HCT116 (cell line): ENCODE measurements around the gene NFAT5. TPM values are rescaled to one million over a fixed set of nuclear protein-coding genes. Genes with fewer than 3 reads are reported as not detected.

ENCODE experiments used
- ATAC-seq: fragments of 200-7000 bp; cut with Tn5 transposase; 2 replicates; pipeline ENCODE4 v1.9.1; 2020; ENCODE audit warnings: mild to moderate bottlenecking, moderate library complexity
- BruUV-seq: library from RNA; stranded (reverse); fragments of 400-500 nt; replicated peaks from 2 replicates; lab custom pipeline; 2021; lab: Mats Ljungman, UMichigan
- CTCF ChIA-PET: fragments of 300-600 bp; sonication (Branson Sonifier 250); formaldehyde crosslinking; loops from one replicate; lab custom pipeline; 2021; ENCODE audit warnings: antibody characterized with exemption; lab: Charles Lee
- POLR2A ChIA-PET: fragments of 300-600, 350-600 bp; sonication (Branson Sonifier 250); formaldehyde crosslinking; loops from one replicate; lab custom pipeline; 2021; ENCODE audit warnings: antibody characterized with exemption; lab: Charles Lee
- RAD21 ChIA-PET, 2 experiments: fragments of 300-600 bp; sonication (Branson Sonifier 250); formaldehyde crosslinking; loops; one replicate each; lab custom pipeline; 2023; ENCODE audit warnings: low total read pairs in 2 of 2; ENCODE audit not compliant: uncharacterized antibody in 2 of 2, unreplicated experiment in 2 of 2, low non-redundant PET in 1 of 2; lab: Charles Lee
- DNase-seq: peaks from one replicate; pipeline ENCODE4 v3.0.0-alpha.2; 2010; ENCODE audit warnings: low read depth, low spot score
- H2AFZ ChIP-seq: fragments of 200-600 bp; shearing (Covaris generic), sonication (generic); 2 replicates; pipeline ENCODE4 v1.6.1; 2017; ENCODE audit warnings: low read depth, mixed run types, mixed read lengths, antibody characterized with exemption, low read length; ENCODE audit not compliant: poor library complexity, severe bottlenecking
- H3K27ac ChIP-seq: 2 replicates; pipeline ENCODE4 v1.5.1; 2012; ENCODE audit warnings: low read depth, low read length
- H3K27me3 ChIP-seq: fragments of 200-600 bp; sonication (generic); 2 replicates; pipeline ENCODE4 v1.6.1; 2016; ENCODE audit warnings: mixed run types, low read length, mixed read lengths; ENCODE audit not compliant: insufficient read depth
- H3K36me3 ChIP-seq, 2 experiments: fragments of 200-500 bp in 1 of 2; fragments of 200-600 bp in 1 of 2; sonication (Bioruptor generic) in 1 of 2; sonication (generic) in 1 of 2; 2 replicates each; pipeline versions ENCODE4 v1.5.1 to v1.6.1; 2014 to 2016; ENCODE audit warnings: low read length in 2 of 2, inconsistent platforms in 1 of 2, mixed read lengths in 1 of 2, mixed run types in 1 of 2; ENCODE audit not compliant: insufficient read depth in 2 of 2, control insufficient read depth in 1 of 2
- H3K4me1 ChIP-seq, 2 experiments: fragments of 200-600 bp in 1 of 2; sonication (generic) in 1 of 2; 2 replicates each; pipeline versions ENCODE4 v1.5.1 to v1.6.1; 2012 to 2017; ENCODE audit warnings: low read length in 2 of 2, inconsistent platforms in 1 of 2, mild to moderate bottlenecking in 1 of 2, mixed read lengths in 1 of 2, mixed run types in 1 of 2, moderate library complexity in 1 of 2; ENCODE audit not compliant: insufficient read depth in 2 of 2, control insufficient read depth in 1 of 2
- H3K4me2 ChIP-seq: fragments of 200-600 bp; sonication (generic); 2 replicates; pipeline ENCODE4 v1.6.1; 2017; ENCODE audit warnings: mixed run types, low read length, mixed read lengths
- H3K4me3 ChIP-seq, 2 experiments: fragments of 200-600 bp in 1 of 2; sonication (generic) in 1 of 2; replicated peaks in 1 of 2; 2 replicates each; pipeline ENCODE4 v1.5.1; 2011 to 2016; ENCODE audit warnings: low read length in 2 of 2, control low read depth in 1 of 2, low read depth in 1 of 2, mild to moderate bottlenecking in 1 of 2, mixed read lengths in 1 of 2, mixed run types in 1 of 2
- H3K79me2 ChIP-seq: fragments of 200-600 bp; sonication (generic); 2 replicates; pipeline ENCODE4 v1.6.1; 2017; ENCODE audit warnings: mild to moderate bottlenecking, mixed run types, low read length, moderate library complexity, mixed read lengths; ENCODE audit not compliant: insufficient read depth
- H3K9ac ChIP-seq: fragments of 200-600 bp; sonication (generic); 2 replicates; pipeline ENCODE4 v1.6.1; 2016; ENCODE audit warnings: low read length, mixed read lengths
- H3K9me2 ChIP-seq: fragments of 200-600 bp; sonication (generic), shearing (Covaris generic); 2 replicates; pipeline ENCODE4 v1.6.1; 2017; ENCODE audit warnings: mixed run types, mild to moderate bottlenecking, moderate library complexity; ENCODE audit not compliant: insufficient read depth
- H3K9me3 ChIP-seq, 2 experiments: fragments of 200-500 bp in 1 of 2; fragments of 200-600 bp in 1 of 2; sonication (Bioruptor generic) in 1 of 2; sonication (generic) in 1 of 2; 2 replicates each; pipeline ENCODE4 v1.6.1; 2014 to 2017; ENCODE audit warnings: low read length in 2 of 2, mixed read lengths in 2 of 2, inconsistent platforms in 1 of 2, low read depth in 1 of 2, mild to moderate bottlenecking in 1 of 2, mixed run types in 1 of 2, moderate library complexity in 1 of 2; ENCODE audit not compliant: control insufficient read depth in 1 of 2, insufficient read depth in 1 of 2
- H4K20me1 ChIP-seq: fragments of 200-600 bp; sonication (generic), shearing (Covaris generic); 2 replicates; pipeline ENCODE4 v1.6.1; 2017; ENCODE audit warnings: mixed run types, mild to moderate bottlenecking, moderate library complexity; ENCODE audit not compliant: insufficient read depth
- CEBPB ChIP-seq: IDR thresholded peaks from 2 replicates; pipeline ENCODE4 v1.6.1; 2012; ENCODE audit warnings: low read depth
- CTCF ChIP-seq, 3 experiments: fragments of 200-600 bp in 1 of 3; sonication (generic) in 1 of 3; IDR thresholded peaks in 2 of 3; conservative IDR thresholded peaks in 1 of 3; 2 replicates each; pipeline ENCODE4 v1.5.1; 2012 to 2017; ENCODE audit warnings: low read depth in 2 of 3, low read length in 2 of 3, antibody characterized with exemption in 1 of 3, borderline replicate concordance in 1 of 3, control low read depth in 1 of 3, mild to moderate bottlenecking in 1 of 3, mixed read lengths in 1 of 3, mixed run types in 1 of 3, moderate library complexity in 1 of 3; ENCODE audit not compliant: insufficient read depth in 1 of 3
- ELF1 ChIP-seq: IDR thresholded peaks from 2 replicates; pipeline ENCODE4 v1.6.1; 2012; ENCODE audit warnings: low read depth, borderline replicate concordance
- EZH2 ChIP-seq: fragments of 200-600 bp; sonication (generic); IDR thresholded peaks from 2 replicates; pipeline ENCODE4 v1.6.1; 2017; ENCODE audit warnings: antibody characterized with exemption, mixed run types
- EZH2phosphoT487 ChIP-seq: fragments of 200-600 bp; IDR thresholded peaks from 2 replicates; pipeline ENCODE4 v1.6.1; 2018; ENCODE audit warnings: antibody characterized with exemption, borderline replicate concordance
- FOSL1 ChIP-seq: IDR thresholded peaks from 2 replicates; pipeline ENCODE4 v1.6.1; 2012; ENCODE audit warnings: low read depth
- JUND ChIP-seq: IDR thresholded peaks from 2 replicates; pipeline ENCODE4 v1.6.1; 2012
- POLR2A ChIP-seq: IDR thresholded peaks from 2 replicates; pipeline ENCODE4 v1.7.0; 2011; ENCODE audit warnings: borderline replicate concordance; ENCODE audit not compliant: insufficient read depth, insufficient read length; ENCODE audit errors: extremely low read depth
- POLR2AphosphoS5 ChIP-seq: IDR thresholded peaks from 2 replicates; pipeline ENCODE4 v1.6.1; 2011; ENCODE audit warnings: mild to moderate bottlenecking, low read depth, low read length, moderate library complexity
- SIN3A ChIP-seq: IDR thresholded peaks from 2 replicates; pipeline ENCODE4 v1.6.1; 2012; ENCODE audit warnings: low read depth
- SP1 ChIP-seq: IDR thresholded peaks from 2 replicates; pipeline ENCODE4 v1.6.1; 2012; ENCODE audit warnings: low read depth
- SRF ChIP-seq: IDR thresholded peaks from 2 replicates; pipeline ENCODE4 v1.6.1; 2012; ENCODE audit warnings: low read depth
- YY1 ChIP-seq: IDR thresholded peaks from 2 replicates; pipeline ENCODE4 v1.6.1; 2011; ENCODE audit warnings: low read length, low read depth, moderate library complexity, mild to moderate bottlenecking; ENCODE audit not compliant: insufficient replicate concordance; ENCODE audit errors: extremely low read depth
- ZBTB33 ChIP-seq: IDR thresholded peaks from 2 replicates; pipeline ENCODE4 v1.6.1; 2011; ENCODE audit warnings: mild to moderate bottlenecking, low read length, moderate library complexity; ENCODE audit not compliant: insufficient replicate concordance; ENCODE audit errors: extremely low read depth
- ZFX ChIP-seq: fragments of 450-650 bp; IDR thresholded peaks from 2 replicates; pipeline ENCODE4 v1.6.1; 2017
- ZNF274 ChIP-seq: fragments of 200-500 bp; sonication (Bioruptor generic); IDR thresholded peaks from 2 replicates; pipeline ENCODE4 v1.6.1; 2014; ENCODE audit warnings: mild to moderate bottlenecking, low read depth, low read length, inconsistent platforms
- intact Hi-C: fragments of 100-400 bp; cut with micrococcal nuclease; formaldehyde crosslinking; loops from 2 replicates; pipeline ENCODE4 v1.10.0; 2022
- total RNA-seq: library from RNA; stranded (reverse); gene quantifications from one replicate; pipeline ENCODE4 v1.2.1, GENCODE V29; 2021; ENCODE audit not compliant: unreplicated experiment

The NFAT5 gene
- total RNA-seq, 1 experiment from 2014 or later = 67.4 TPM

- ChIA-PET POLR2A (interaction anchor here (1.8 kb wide), 1 partner anchor 18 kb away, joined by 5 read pairs; the partner anchor contains the start of gene NQO1), RAD21 (no interaction called here), CTCF (no interaction called here)
- intact Hi-C loops = no loop called here
- no peak for TF ChIP-seq YY1
- TF ChIP-seq ZFX = no peak
- TF ChIP-seq SRF = no peak
- no peak for TF ChIP-seq FOSL1
- no peak for TF ChIP-seq SIN3A
- no peak for TF ChIP-seq CTCF (IDR thresholded peaks at IDR 0.05 in 2 of 3, conservative IDR thresholded peaks at IDR 0.05 in 1 of 3; ENCODE audit: borderline replicate concordance in 1 of 3, insufficient read depth in 1 of 3, low read depth in 2 of 3, low read length in 2 of 3)
- ATAC-seq = no peak
- Histone ChIP-seq H2AFZ (no peak overlapping the region), H3K4me1 (no peaks in the 10 kb centered on the region), H3K4me2 (no peak overlapping the region), H3K27me3 (no peaks in the 10 kb centered on the region), H3K79me2 (peaks cover 77% of the 10 kb centered on the region), H3K27ac (no peak overlapping the region), H3K9me2 (no peaks in the 10 kb centered on the region), H3K9me3 (no peaks in the 10 kb centered on the region), H3K9ac (no peak overlapping the region), H3K36me3 (peaks cover 65 to 87% of the 10 kb centered on the region in 2 experiments), H3K4me3 (no peak overlapping the region), H4K20me1 (no peaks in the 10 kb centered on the region)
- no peak for DNase-seq
- no TSS peak for BruUV-seq
These were observed 178.8 kb downstream of the NFAT5 start for GRCh38 chr16:69744363-69745231.

- BruUV-seq = no TSS peak
- Histone ChIP-seq H3K9me2 (no peaks in the 10 kb centered on the region), H3K4me1 (no peaks in the 10 kb centered on the region), H2AFZ (no peak overlapping the region), H3K9me3 (no peaks in the 10 kb centered on the region), H3K9ac (no peak overlapping the region), H3K4me2 (no peak overlapping the region), H4K20me1 (no peaks in the 10 kb centered on the region), H3K27me3 (no peaks in the 10 kb centered on the region), H3K4me3 (no peak overlapping the region), H3K79me2 (peaks cover 83% of the 10 kb centered on the region), H3K36me3 (peaks cover 66 to 87% of the 10 kb centered on the region in 2 experiments), H3K27ac (no peak overlapping the region)
- intact Hi-C loops = no loop called here
- no peak for DNase-seq
- POLR2A ChIA-PET = interaction anchor here (1.8 kb wide), 1 partner anchor 19 kb away, joined by 5 read pairs; the partner anchor contains the start of gene NQO1
- CTCF ChIA-PET = no interaction called here
- no peak for ATAC-seq
- RAD21 ChIA-PET = no interaction called here
- TF ChIP-seq EZH2phosphoT487 (no peak), JUND (no peak), SIN3A (no peak), SP1 (no peak), YY1 (no peak), EZH2 (no peak), POLR2A (no peak), ZBTB33 (no peak), ELF1 (no peak), CEBPB (no peak), POLR2AphosphoS5 (no peak), ZNF274 (no peak), SRF (no peak)
These were observed 179.5 kb downstream of the NFAT5 start for GRCh38 chr16:69745232-69745612.
